Fibroblast of the aortic adventitia (primary cell): ENCODE data around the gene SPACA5. TPM values are rescaled to one million over a fixed set of nuclear protein-coding genes. Genes with fewer than 3 reads are reported as not detected.

ENCODE experiments used
- DNase-seq: peaks from one replicate; pipeline ENCODE4 v3.0.0-alpha.2; 2010; ENCODE audit warnings: low read depth
- H3K4me3 ChIP-seq: 2 replicates; pipeline ENCODE4 v1.5.1; 2011; ENCODE audit warnings: low read depth, mild to moderate bottlenecking, control low read depth, low read length, moderate library complexity
- CTCF ChIP-seq: IDR thresholded peaks from 2 replicates; pipeline ENCODE4 v1.5.1; 2011; ENCODE audit warnings: mild to moderate bottlenecking, low read length, control low read depth, inconsistent platforms; ENCODE audit not compliant: insufficient read depth
- total RNA-seq: library from RNA; depleted of rRNA; stranded (reverse); fragments of >200 nt; gene quantifications from 2 replicates; pipeline ENCODE4 v1.2.3, GENCODE V29; 2012; ENCODE audit warnings: low replicate concordance

Gene SPACA5
- total RNA-seq, 1 donor, result not detected

DNA sequence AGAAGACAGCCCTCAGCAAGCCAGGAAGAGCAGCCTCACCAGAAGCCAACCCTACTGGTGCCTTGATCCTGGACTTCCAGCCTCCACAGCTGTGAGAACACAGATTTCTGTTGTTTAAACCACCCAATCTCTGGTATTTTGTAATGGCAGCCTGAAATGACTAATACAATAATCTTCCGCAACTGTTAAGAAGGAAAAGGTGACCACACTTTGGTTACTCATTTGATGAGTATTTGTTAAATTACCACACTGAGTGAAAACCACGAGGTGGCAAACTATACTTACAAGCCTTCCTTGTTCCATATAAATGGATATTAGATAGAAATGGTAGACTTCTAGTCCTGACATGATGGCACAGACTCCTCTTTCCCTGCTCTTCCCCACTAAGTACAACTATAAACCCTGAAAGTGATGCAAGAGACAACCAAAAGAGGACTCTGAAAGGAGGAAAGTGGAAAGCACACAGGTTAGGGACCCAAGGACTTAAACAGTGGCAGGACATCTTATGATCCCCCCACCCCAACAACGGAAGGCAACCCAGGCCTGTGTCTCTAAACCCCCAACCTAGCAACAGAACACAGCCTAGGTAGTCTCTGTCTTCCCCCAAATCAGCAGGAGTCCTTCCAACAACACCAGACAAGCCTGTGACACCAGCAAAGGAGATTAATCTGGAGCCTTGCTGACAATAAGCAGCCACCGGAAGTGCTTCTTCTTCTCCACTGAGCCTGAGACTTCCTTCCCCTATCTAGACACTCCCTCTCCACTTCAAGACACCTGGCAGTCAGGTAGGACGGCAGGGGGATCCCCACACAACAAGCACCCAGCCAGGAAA, 15.3 kb upstream of the SPACA5 start:
- TF ChIP-seq CTCF, result no peak
- peak; percentile 7 for DNase-seq

DNA sequence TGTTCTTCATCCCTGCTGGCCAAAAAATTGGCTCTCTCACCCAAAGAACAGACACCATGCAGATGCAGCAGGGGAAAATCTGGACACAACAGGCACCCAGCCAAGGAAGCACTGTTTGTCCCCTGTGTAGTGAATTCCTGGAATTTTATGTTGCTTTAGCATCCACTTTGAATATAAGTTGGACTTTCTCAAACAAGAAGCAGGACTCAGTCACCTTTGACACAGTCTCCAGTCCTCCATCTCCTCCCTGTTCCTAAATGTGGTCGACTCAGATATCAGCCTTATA, 14.8 kb upstream of the SPACA5 start:
- DNase-seq, result no peak
- H3K4me3 ChIP-seq, result no peak overlapping the region
- no peak for TF ChIP-seq CTCF

More for the DNA sequence above, 15.3 kb upstream of the SPACA5 start:
- H3K4me3 ChIP-seq, result no peak overlapping the region

DNA sequence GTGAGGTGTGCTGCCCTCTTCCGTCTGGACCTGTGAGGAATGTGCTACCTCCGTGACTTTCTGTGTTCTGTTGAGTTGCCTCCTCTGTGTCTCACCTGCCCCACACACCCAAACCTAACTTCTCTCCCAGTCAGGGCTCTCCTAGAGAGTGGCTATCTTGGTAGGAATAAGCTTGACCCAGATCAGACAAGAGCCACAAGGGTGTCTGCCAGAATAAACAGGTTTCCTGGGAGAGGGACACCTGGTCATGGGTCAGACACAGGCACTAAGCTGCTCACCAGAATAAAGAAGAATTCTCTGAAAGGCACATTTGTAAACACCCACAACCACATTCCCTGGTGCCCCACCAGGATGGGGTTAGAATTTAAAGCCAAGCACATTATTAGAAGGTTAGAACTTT, 14.1 kb upstream of the SPACA5 start:
- no peak for DNase-seq

DNA sequence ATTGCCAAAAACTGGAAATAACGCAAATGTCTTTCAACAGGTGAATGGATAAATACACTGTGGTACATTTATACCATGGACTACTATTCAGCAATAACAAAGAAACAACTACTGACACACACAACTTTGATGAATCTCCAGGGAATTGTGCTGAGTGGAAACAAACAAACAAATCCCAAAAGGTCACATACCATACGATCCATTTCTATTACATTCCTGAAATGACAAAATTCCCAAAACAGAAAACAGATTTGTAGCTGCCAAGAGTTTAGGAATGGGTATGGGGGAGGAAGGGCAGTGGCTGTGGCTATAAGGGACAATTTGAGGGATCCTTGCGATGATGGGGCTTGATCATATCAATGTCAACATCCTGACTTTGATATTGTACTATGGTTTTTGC, 5.5 kb upstream of the SPACA5 start:
- DNase-seq, result no peak
- no peak for TF ChIP-seq CTCF

More for the DNA sequence above, 14.1 kb upstream of the SPACA5 start:
- no peak overlapping the region for H3K4me3 ChIP-seq
- TF ChIP-seq CTCF, result no peak

DNA sequence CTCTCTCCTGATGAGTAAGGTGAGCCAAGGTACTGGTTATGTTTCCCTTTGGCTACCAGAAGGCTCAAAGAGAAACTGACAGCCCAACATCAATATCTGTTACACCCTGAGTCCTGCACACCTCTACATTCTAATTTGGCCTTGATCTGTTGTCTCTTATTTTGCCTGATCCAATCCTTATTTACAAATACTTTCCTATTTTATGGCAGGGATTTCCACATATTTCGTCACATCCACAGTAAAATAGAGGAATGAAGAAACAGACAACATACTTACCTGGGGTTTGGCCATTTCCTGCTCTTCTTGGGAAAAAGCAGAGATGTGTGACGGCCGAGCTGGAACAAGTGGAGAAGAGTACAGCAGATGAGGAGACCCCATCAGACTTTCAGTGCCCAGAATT, 4.5 kb upstream of the SPACA5 start:
- TF ChIP-seq CTCF, result no peak
- DNase-seq, result no peak
- no peak overlapping the region for H3K4me3 ChIP-seq

More for the DNA sequence above, 5.5 kb upstream of the SPACA5 start:
- H3K4me3 ChIP-seq, result no peak overlapping the region

DNA sequence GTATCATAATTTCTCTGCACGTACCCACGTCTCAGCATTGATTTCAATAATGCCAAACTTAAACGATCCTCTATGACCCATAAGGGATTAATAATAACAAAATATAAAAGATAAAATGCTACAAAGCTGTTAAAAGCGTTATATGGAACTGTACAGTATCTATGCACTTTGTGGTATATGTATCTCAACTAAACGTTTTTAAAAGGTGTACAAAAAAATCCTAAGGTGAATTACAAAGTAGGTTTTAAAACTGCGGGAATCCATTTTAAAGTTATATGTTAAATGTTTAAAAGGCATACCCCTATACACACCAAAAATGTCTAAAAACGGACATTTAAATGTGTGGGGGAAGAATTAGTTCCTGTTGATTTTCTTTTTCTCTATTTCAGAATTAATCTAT, 3.9 kb upstream of the SPACA5 start:
- DNase-seq, result no peak
- no peak for TF ChIP-seq CTCF

GRCh38 chrX:48003367-48003757, 3.4 kb upstream of the SPACA5 start:
- DNase-seq, result no peak
- TF ChIP-seq CTCF, result no peak
- H3K4me3 ChIP-seq, result peak overlapping the region; percentile 80

More for the DNA sequence above, 3.9 kb upstream of the SPACA5 start:
- H3K4me3 ChIP-seq, result no peak overlapping the region
